Activated CD8-positive, alpha-beta memory T cell treated with anti-CD3 and anti-CD28 coated beads for 1 hour (primary cell): ENCODE results near the gene EGFR.
"Not testable (repeated sequence)": the region's sequence is repeated elsewhere in the genome, so short reads cannot be mapped to it uniquely, and the experiment has no call there.

Experiments
- DNase-seq, 2 donors: peaks; one replicate each; pipeline ENCODE4 v3.0.0-alpha.2; 2020; ENCODE audit warnings: low read depth in 1 of 2; ENCODE audit errors: extremely low read depth in 1 of 2

EGFR gene

GRCh38 chr7:55164527-55164926, 145.7 kb downstream of the EGFR start:
- no peak for DNase-seq

- DNase-seq, result no peak
Observed at GRCh38 chr7:55165176-55165861, 146.5 kb downstream of the EGFR start.

- DNase-seq, result not testable (repeated sequence)
Observed at GRCh38 chr7:55167296-55167695, 148.5 kb downstream of the EGFR start.

GRCh38 chr7:55170335-55171069, 151.7 kb downstream of the EGFR start:
- DNase-seq, result no peak

DNA sequence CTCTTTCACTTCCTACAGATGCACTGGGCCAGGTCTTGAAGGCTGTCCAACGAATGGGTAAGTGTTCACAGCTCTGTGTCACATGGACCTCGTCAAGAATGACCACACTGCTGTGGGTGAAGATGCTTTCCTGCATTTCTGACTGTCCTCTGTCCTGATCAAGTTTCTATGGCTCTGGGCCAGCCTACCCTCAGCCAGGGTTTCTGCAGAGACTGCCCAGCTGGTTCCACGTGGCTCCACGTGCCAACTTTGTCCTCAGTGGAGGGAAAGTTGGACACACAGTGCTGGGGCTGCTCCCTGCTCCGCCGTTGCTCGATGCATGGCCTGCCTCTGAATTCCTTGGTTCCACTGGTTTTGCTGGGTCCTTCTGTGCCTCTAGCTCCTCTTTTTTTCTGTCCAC, 152.3 kb downstream of the EGFR start:
- DNase-seq, result no peak

- DNase-seq, result no peak
Observed at GRCh38 chr7:55172161-55172560, 153.3 kb downstream of the EGFR start.

GRCh38 chr7:55172881-55173609, 154.2 kb downstream of the EGFR start:
- no peak for DNase-seq

GRCh38 chr7:55173671-55174070, 154.9 kb downstream of the EGFR start:
- no peak for DNase-seq

DNA sequence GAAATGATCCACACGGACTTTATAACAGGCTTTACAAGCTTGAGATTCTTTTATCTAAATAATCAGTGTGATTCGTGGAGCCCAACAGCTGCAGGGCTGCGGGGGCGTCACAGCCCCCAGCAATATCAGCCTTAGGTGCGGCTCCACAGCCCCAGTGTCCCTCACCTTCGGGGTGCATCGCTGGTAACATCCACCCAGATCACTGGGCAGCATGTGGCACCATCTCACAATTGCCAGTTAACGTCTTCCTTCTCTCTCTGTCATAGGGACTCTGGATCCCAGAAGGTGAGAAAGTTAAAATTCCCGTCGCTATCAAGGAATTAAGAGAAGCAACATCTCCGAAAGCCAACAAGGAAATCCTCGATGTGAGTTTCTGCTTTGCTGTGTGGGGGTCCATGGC, 155.6 kb downstream of the EGFR start:
- no peak for DNase-seq

- DNase-seq, result no peak
Observed at GRCh38 chr7:55174856-55175255, 156.0 kb downstream of the EGFR start.

GRCh38 chr7:55177068-55177530, 158.3 kb downstream of the EGFR start:
- DNase-seq, result no peak

DNA sequence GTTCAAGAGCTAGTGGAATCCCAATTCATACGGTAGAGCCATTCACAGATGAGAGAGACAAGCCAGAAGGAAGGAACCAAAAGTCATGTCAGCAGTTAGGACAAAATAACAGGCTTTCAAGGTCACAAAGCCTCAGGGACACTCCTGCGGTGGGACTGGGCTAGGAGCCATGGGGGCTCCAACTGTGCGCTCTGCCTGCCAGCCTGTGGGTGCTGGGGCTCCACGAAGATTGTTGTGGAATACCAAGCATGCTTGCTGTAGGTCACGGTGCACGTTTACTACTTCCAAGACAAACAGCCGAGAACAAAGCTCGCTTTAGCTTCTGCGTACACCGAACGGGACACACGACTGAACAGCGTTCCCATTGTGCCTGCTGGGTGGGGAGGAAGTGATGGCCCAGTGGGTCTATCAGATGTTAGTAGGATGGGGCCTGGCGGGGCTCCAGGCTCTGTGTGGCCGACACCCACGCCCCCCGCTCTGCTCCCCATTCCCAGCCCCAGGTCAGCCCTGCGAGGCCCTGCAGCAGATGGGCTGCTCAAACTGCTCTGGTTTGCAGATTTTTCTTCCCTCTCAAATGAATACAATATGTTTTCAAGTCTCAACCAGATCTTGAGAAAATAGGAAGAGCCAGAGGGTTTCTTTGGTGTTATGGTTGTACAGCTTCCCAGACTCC, 158.9 kb downstream of the EGFR start:
- DNase-seq, result no peak

- DNase-seq, result no peak
Observed at GRCh38 chr7:55178292-55178862, 159.6 kb downstream of the EGFR start.

DNA sequence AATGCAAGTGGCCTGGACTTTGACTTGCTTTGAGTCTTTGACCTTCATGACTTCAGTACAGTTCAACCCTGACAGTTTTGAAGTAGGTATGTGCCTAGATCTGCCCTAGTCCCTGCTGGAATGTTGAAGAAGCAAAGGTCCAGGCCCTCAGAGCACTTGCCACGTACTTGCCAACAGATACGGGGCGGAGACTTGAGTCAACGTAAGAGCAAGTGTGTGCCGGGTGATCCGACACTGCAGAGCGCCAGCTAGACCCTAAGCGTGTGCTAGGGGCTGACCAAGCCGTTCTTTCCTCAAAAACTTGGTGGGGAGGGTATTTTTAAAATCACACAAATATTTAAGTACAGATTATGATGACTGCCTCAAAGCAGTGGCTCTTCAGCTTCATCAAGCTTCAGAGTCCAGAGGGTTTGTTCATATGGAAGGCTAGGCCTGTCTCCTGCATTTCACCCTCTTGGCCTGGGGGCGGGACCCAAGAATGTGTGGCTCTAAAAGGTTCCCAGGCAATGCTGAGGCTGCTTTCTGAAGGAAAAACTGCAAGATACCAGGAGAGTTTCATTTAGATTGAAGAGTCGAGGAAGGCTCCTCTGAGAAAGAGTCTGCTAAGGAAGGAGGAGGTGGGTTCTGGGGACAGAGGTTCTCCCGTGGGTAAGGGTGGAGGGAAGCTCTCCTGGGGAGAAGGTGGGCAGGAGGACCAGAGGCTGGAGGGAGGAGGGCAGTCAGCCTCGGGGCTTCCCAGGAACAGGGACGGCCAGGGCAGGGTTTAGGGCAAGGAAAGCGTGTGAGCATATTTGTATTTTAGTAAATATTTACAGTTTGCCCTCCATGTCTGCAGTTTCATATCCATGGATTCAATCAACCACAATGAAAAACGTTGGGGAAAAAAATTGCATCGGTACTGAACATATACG, 160.3 kb downstream of the EGFR start:
- no peak for DNase-seq

DNA sequence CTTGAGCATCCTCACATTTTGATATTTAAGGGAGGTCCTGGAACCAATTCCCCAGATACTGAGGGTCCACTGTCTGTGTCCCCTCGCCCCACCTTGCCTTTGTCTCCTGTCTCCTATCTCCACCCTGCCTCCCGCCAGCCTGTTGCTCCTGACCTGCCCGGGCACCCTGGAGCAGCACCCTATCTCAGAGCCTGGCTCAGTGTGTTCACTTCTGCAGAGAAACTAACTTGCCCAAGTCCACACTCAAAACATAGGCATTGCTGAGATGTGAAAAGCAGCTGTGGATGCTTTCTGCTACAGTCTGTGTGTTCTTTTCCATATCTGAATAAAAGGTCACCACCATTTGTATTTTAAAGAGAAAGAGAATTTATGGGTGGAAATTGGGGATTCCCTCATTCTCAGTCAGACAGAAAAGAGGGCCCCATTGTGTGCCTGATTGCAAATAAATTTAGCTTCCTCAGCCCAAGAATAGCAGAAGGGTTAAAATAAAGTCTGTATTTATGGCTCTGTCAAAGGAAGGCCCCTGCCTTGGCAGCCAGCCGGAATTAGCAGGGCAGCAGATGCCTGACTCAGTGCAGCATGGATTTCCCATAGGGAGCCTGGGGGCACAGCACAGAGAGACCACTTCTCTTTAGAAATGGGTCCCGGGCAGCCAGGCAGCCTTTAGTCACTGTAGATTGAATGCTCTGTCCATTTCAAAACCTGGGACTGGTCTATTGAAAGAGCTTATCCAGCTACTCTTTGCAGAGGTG, 161.3 kb downstream of the EGFR start:
- DNase-seq, result no peak

DNA sequence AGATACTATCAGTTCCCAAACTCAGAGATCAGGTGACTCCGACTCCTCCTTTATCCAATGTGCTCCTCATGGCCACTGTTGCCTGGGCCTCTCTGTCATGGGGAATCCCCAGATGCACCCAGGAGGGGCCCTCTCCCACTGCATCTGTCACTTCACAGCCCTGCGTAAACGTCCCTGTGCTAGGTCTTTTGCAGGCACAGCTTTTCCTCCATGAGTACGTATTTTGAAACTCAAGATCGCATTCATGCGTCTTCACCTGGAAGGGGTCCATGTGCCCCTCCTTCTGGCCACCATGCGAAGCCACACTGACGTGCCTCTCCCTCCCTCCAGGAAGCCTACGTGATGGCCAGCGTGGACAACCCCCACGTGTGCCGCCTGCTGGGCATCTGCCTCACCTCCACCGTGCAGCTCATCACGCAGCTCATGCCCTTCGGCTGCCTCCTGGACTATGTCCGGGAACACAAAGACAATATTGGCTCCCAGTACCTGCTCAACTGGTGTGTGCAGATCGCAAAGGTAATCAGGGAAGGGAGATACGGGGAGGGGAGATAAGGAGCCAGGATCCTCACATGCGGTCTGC, 162.2 kb downstream of the EGFR start:
- no peak for DNase-seq

GRCh38 chr7:55181762-55182161, 162.9 kb downstream of the EGFR start:
- no peak for DNase-seq

DNA sequence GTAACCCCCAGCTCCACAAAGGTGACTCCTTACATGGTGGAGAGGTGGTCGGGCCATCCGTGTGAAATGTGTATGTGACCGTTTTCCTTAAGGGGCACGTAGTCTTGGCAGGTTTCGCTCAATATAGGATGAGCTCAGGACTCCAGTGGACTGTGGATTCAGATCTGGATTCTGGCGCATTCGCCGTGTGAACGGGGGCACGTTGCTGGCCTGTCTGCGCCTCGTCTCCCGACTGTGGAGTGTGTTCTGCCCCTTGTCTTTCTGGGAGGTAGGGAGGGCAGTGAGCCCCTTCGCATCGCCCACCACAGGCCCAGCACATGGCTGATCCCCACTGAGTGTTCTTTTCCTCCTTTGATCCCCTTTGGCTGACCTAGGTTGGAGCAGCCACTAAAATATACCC, 165.1 kb downstream of the EGFR start:
- no peak for DNase-seq

DNA sequence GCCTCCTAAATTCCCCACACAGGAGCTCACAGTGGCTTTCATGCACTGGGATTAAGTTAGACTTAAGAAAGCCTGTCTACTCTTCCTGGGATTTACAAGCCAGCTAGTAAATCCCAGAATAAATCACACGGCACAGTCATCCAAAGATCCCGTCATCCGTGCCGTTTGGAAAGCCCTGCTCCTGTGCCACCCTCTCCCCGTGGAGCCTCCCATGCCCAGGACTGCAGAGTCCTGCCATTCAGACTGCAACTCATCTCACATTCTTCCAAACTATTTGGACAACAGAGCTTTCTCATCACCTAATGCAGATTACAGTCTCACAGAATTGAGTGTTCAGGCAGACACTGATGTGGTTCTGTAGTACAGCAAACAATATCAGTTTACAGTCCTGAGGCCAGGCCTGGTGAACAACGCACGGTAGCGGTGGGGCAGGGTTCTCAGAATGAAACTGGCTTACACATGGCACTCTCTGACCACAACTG, 166.5 kb downstream of the EGFR start:
- DNase-seq, result no peak
